Fibroblast of lung (primary cell): ENCODE results near the gene HTT. TPM values are rescaled to one million over a fixed set of nuclear protein-coding genes. Genes with fewer than 3 reads are reported as not detected.

Experiments used
- DNase-seq, 2 donors: peaks; one replicate each; pipeline versions ENCODE4 v3.0.0 to v3.0.0-alpha.2; 2010; ENCODE audit warnings: low read depth in 2 of 2
- H2AFZ ChIP-seq: 2 replicates; pipeline ENCODE4 v1.5.1; 2012; ENCODE audit warnings: low read length, control low read depth, inconsistent platforms
- H3K27ac ChIP-seq: 2 replicates; pipeline ENCODE4 v1.5.1; 2011; ENCODE audit warnings: low read length, control low read depth; ENCODE audit not compliant: insufficient read depth
- H3K27me3 ChIP-seq: 2 replicates; pipeline ENCODE4 v1.5.1; 2011; ENCODE audit warnings: mild to moderate bottlenecking, low read length; ENCODE audit not compliant: control insufficient read depth, insufficient read depth
- H3K36me3 ChIP-seq: 2 replicates; pipeline ENCODE4 v1.5.1; 2011; ENCODE audit warnings: low read length; ENCODE audit not compliant: control insufficient read depth, insufficient read depth
- H3K4me1 ChIP-seq: 2 replicates; pipeline ENCODE4 v1.5.1; 2011; ENCODE audit warnings: low read length; ENCODE audit not compliant: control insufficient read depth, insufficient read depth; ENCODE audit errors: extremely low read depth
- H3K4me2 ChIP-seq: 2 replicates; pipeline ENCODE4 v1.5.1; 2011; ENCODE audit warnings: low read length, control low read depth; ENCODE audit not compliant: insufficient read depth; ENCODE audit errors: extremely low read depth
- H3K4me3 ChIP-seq, 4 experiments: fragments of 200-600 bp in 1 of 4; sonication (generic) in 1 of 4; replicated peaks in 1 of 4; 2 replicates each; pipeline ENCODE4 v1.5.1; 2011 to 2016; ENCODE audit warnings: low read length in 4 of 4, low read depth in 3 of 4, mild to moderate bottlenecking in 3 of 4, control low read depth in 2 of 4, inconsistent platforms in 1 of 4, mixed read lengths in 1 of 4; ENCODE audit not compliant: insufficient read depth in 1 of 4; ENCODE audit errors: control extremely low read depth in 1 of 4
- H3K79me2 ChIP-seq: 2 replicates; pipeline ENCODE4 v1.5.1; 2012; ENCODE audit warnings: mild to moderate bottlenecking, low read length, inconsistent platforms; ENCODE audit not compliant: control insufficient read depth, insufficient read depth
- H3K9ac ChIP-seq: 2 replicates; pipeline ENCODE4 v1.5.1; 2011; ENCODE audit warnings: mild to moderate bottlenecking, low read length, control low read depth; ENCODE audit not compliant: insufficient read depth
- H3K9me3 ChIP-seq: 2 replicates; pipeline ENCODE4 v1.5.1; 2012; ENCODE audit warnings: low read depth, low read length; ENCODE audit not compliant: control insufficient read depth, insufficient read depth
- H4K20me1 ChIP-seq: 2 replicates; pipeline ENCODE4 v1.5.1; 2011; ENCODE audit warnings: low read length; ENCODE audit not compliant: control insufficient read depth, insufficient read depth; ENCODE audit errors: extremely low read depth
- EZH2 ChIP-seq: IDR thresholded peaks from 2 replicates; pipeline ENCODE4 v1.5.1; 2012; ENCODE audit warnings: low read length, control low read depth, mild to moderate bottlenecking; ENCODE audit errors: missing control alignments
- polyA plus RNA-seq, 2 donors: library from polyadenylated mRNA; depleted of rRNA in 1 of 2; stranded (reverse) in 1 of 2; unstranded in 1 of 2; fragments of >200 nt; gene quantifications; 2 replicates each; pipeline ENCODE4 v1.2.1, GENCODE V29; 2011 to 2012; ENCODE audit warnings: missing spikeins in 1 of 2
- total RNA-seq: library from RNA; depleted of rRNA; stranded (reverse); fragments of >200 nt; gene quantifications from 2 replicates; pipeline ENCODE4 v1.2.1, GENCODE V29; 2014
- TF ChIP-seq, protein P1 (sequence below), 2 donors: IDR thresholded peaks in 1 of 2; conservative IDR thresholded peaks in 1 of 2; 1 replicate in 1 of 2; 2 replicates in 1 of 2; pipeline ENCODE4 v1.5.1; 2011 to 2012; ENCODE audit warnings: low read length in 2 of 2, control low read depth in 1 of 2, inconsistent platforms in 1 of 2, low read depth in 1 of 2, mild to moderate bottlenecking in 1 of 2

HTT gene
- total and polyA plus RNA-seq, 2 donors (not counting 1 experiment from before 2014, with no cell fraction given) = 13.2 to 41.8 TPM

DNA sequence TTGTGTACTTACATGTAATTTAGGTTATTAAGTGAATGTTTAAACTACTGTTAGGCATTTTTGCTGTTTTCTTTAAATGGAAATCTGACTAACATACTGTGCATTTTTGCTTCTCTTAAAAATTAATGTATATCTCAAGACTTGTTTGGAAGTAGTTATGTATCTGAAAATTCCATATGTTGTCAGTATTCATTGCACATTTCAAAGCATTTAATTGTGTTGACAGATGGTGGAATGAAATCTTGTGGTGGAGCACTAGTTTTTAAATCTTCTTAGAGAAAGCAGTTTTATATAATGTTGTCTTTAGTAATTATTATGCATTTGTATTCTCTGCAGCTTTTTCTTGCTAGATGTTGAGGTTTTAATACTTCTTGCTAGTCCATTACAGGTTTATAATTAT, 102.9 kb downstream of the HTT start:
- DNase-seq = no peak
- Histone ChIP-seq H3K4me3 (no peak overlapping the region), H3K4me1 (peaks cover 5% of the 10 kb centered on the region), H3K36me3 (peaks cover 9% of the 10 kb centered on the region), H3K27ac (no peak overlapping the region), H4K20me1 (no peaks in the 10 kb centered on the region), H2AFZ (no peak overlapping the region), H3K79me2 (no peaks in the 10 kb centered on the region), H3K4me2 (no peak overlapping the region), H3K9ac (no peak overlapping the region), H3K27me3 (no peaks in the 10 kb centered on the region), H3K9me3 (no peaks in the 10 kb centered on the region)
- TF ChIP-seq EZH2 = no peak
- TF ChIP-seq, protein P1, sequence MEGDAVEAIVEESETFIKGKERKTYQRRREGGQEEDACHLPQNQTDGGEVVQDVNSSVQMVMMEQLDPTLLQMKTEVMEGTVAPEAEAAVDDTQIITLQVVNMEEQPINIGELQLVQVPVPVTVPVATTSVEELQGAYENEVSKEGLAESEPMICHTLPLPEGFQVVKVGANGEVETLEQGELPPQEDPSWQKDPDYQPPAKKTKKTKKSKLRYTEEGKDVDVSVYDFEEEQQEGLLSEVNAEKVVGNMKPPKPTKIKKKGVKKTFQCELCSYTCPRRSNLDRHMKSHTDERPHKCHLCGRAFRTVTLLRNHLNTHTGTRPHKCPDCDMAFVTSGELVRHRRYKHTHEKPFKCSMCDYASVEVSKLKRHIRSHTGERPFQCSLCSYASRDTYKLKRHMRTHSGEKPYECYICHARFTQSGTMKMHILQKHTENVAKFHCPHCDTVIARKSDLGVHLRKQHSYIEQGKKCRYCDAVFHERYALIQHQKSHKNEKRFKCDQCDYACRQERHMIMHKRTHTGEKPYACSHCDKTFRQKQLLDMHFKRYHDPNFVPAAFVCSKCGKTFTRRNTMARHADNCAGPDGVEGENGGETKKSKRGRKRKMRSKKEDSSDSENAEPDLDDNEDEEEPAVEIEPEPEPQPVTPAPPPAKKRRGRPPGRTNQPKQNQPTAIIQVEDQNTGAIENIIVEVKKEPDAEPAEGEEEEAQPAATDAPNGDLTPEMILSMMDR (conservative IDR thresholded peaks at IDR 0.05 in 1 of 2, IDR thresholded peaks at IDR 0.05 in 1 of 2; ENCODE audit: low read depth in 1 of 2, low read length in 2 of 2) = no peak

DNA sequence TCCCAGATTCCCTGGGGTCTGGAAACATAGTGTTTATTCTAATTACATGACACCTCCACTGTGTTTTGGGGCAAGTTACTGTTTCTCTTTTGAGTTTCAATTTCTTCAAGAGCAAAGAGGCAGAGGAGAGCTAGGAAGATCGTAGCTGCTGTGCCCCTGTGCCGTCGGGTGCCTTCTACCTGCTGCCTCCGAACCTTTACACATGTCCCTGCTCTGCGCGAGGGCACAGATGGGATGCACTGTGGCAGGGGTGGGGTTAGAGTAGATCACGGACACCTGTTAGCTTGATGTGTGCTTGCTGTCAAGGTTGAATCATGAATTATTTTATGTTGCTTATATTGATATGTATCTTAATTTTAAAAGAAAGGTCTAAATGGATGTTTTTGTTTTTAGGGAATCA, 103.4 kb downstream of the HTT start:
- Histone ChIP-seq H3K9me3 (no peaks in the 10 kb centered on the region), H3K27me3 (no peaks in the 10 kb centered on the region), H3K4me1 (peaks cover 5% of the 10 kb centered on the region), H4K20me1 (no peaks in the 10 kb centered on the region), H3K27ac (no peak overlapping the region), H3K9ac (no peak overlapping the region), H3K4me3 (no peak overlapping the region), H2AFZ (no peak overlapping the region), H3K36me3 (peaks cover 11% of the 10 kb centered on the region), H3K79me2 (no peaks in the 10 kb centered on the region), H3K4me2 (no peak overlapping the region)
- DNase-seq = no peak
- TF ChIP-seq, protein P1 (conservative IDR thresholded peaks at IDR 0.05 in 1 of 2, IDR thresholded peaks at IDR 0.05 in 1 of 2; ENCODE audit: low read depth in 1 of 2, low read length in 2 of 2) = no peak
- no peak for TF ChIP-seq EZH2

DNA sequence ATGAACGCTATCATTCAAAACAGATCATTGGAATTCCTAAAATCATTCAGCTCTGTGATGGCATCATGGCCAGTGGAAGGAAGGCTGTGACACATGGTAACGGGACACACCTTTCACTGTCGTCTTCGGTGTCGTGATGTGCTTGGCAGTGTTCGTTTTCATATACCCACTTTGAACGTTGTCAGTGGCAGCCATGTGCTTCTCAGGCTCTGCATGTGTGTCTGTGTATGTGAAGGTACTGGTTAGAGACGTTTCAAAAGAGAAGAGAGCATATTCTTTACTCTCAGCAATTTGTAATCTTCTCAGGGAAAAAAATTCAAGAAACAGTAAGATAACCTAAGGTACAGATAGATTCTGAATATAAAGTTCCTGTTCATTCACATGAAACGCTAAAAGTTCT, 103.9 kb downstream of the HTT start:
- TF ChIP-seq EZH2 = no peak
- TF ChIP-seq, protein P1 (conservative IDR thresholded peaks at IDR 0.05 in 1 of 2, IDR thresholded peaks at IDR 0.05 in 1 of 2; ENCODE audit: low read depth in 1 of 2, low read length in 2 of 2) = no peak
- no peaks in the 10 kb centered on the region for H3K9me3 ChIP-seq
- H3K79me2 ChIP-seq = no peaks in the 10 kb centered on the region
- no peak overlapping the region for H3K4me2 ChIP-seq
- H4K20me1 ChIP-seq = no peaks in the 10 kb centered on the region
- peaks cover 5% of the 10 kb centered on the region for H3K4me1 ChIP-seq
- no peaks in the 10 kb centered on the region for H3K27me3 ChIP-seq
- H2AFZ ChIP-seq = no peak overlapping the region
- no peak overlapping the region for H3K9ac ChIP-seq
- H3K27ac ChIP-seq = no peak overlapping the region
- H3K4me3 ChIP-seq = no peak overlapping the region
- no peak for DNase-seq
- H3K36me3 ChIP-seq = peaks cover 9% of the 10 kb centered on the region
